Measurements from ENCODE around the gene TNKS2.

TNKS2 gene

DNA sequence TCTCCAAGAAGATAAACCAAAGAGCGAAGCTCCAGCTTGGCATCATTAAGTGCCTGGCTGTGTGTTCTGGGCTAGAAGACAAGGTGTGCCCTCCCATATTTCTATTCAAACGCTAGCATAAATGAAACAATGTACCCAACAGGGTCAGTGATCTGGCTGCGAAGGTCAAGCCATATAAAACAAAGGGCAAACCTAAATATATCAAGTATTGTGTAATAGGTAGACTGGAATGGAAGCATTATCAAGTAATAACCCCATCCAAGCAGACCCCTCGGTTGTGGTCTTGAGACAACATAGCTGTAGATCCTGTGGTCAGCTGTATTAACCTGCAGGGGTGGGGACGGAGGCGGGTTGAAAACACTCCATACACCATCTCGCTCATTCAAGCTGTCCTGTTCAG lies 31.6 kb upstream of the TNKS2 start:
- DNase-seq (ENCODE audit: low read depth): no peak
- TF ChIP-seq, protein P1, sequence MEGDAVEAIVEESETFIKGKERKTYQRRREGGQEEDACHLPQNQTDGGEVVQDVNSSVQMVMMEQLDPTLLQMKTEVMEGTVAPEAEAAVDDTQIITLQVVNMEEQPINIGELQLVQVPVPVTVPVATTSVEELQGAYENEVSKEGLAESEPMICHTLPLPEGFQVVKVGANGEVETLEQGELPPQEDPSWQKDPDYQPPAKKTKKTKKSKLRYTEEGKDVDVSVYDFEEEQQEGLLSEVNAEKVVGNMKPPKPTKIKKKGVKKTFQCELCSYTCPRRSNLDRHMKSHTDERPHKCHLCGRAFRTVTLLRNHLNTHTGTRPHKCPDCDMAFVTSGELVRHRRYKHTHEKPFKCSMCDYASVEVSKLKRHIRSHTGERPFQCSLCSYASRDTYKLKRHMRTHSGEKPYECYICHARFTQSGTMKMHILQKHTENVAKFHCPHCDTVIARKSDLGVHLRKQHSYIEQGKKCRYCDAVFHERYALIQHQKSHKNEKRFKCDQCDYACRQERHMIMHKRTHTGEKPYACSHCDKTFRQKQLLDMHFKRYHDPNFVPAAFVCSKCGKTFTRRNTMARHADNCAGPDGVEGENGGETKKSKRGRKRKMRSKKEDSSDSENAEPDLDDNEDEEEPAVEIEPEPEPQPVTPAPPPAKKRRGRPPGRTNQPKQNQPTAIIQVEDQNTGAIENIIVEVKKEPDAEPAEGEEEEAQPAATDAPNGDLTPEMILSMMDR (IDR thresholded peaks at IDR 0.05; ENCODE audit: low read depth, low read length, missing control alignments): no peak

DNA sequence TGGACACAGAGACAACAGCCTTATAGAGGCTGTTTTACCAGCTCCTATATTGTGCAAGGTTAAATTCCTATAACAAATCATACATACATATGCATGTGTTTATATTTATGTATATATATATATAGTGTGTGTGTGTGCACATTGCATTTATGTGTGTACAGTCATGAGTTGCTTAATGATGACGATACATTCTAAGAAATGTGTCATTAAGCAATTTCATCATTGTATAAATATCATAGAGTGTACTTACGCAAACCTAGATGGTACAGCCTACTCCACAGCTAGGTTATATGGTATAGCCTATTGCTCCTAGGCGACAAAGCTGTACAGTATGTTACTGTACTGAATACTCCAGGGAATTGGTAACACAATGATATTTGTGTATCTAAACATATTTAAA lies 30.1 kb upstream of the TNKS2 start:
- TF ChIP-seq, protein P1 (IDR thresholded peaks at IDR 0.05; ENCODE audit: low read depth, low read length, missing control alignments): no peak
- H3K4me3 ChIP-seq (ENCODE audit: low read depth, low read length): no peak overlapping the region
- DNase-seq (ENCODE audit: low read depth): no peak

More for the DNA sequence above, 31.6 kb upstream of the TNKS2 start:
- no peak overlapping the region for H3K4me3 ChIP-seq (ENCODE audit: low read depth, low read length)

DNA sequence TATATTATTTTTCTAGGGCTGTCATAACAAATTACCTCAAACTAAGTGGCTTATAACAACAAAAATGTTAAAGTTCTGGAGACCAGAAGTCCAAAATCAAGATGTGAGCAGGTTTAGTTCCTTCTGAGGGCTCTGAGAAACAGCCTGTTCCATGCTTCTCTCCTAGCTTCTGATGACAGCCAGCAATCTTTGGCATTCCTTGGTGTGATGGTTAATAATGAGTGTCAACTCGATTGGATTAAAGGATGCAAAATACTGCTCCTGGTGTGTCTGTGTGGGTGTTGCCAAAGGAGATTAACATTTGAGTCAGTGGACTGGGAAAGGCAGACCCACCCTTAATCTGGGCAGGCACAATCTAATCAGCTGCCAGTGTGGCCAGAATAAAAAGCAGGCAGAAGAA lies 26.3 kb upstream of the TNKS2 start:
- TF ChIP-seq, protein P1 (IDR thresholded peaks at IDR 0.05; ENCODE audit: low read depth, low read length, missing control alignments): no peak
- no peak for DNase-seq (ENCODE audit: low read depth)
- H3K4me3 ChIP-seq (ENCODE audit: low read depth, low read length): no peak overlapping the region

DNA sequence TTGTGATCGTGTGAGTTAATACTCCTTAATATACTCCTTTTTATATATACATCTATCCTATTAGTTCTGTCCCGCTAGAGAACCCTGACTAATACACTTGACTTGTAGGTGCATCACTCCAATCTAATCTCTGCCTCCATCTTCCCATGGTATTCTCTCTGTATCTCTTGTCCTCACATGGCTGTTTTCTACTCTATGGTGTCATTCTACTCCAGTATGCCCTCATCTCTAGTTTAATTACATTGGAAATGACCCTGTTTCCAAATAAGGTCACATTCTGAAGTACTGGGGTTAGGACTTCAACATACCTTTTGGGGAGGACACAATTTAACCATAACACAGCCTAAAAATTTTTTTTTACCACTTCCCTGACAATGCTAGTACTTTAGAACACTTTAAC lies 25.8 kb upstream of the TNKS2 start:
- TF ChIP-seq, protein P1 (IDR thresholded peaks at IDR 0.05; ENCODE audit: low read depth, low read length, missing control alignments): no peak
- no peak for DNase-seq (ENCODE audit: low read depth)
- no peak overlapping the region for H3K4me3 ChIP-seq (ENCODE audit: low read depth, low read length)

DNA sequence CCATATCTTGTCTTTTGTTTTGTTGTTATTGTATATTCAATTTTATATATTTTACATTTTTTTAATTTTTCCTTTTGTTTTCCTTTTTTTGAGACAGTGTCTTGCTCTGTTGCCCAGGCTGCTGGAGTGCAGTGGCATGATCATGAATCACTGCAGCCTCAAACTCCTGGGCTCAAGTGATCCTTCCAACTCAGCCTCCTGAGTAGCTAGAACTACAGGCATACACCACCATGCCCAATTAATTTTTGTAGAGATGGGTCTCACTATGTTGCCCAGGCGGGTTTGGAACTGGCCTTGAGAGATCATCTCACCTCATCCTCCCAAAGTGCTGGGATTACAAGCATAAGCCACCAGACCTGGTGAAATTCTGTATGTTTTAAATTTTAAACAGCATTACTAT lies 25.4 kb upstream of the TNKS2 start:
- no peak overlapping the region for H3K4me3 ChIP-seq (ENCODE audit: low read depth, low read length)
- TF ChIP-seq, protein P1 (IDR thresholded peaks at IDR 0.05; ENCODE audit: low read depth, low read length, missing control alignments): no peak
- no peak for DNase-seq (ENCODE audit: low read depth)

DNA sequence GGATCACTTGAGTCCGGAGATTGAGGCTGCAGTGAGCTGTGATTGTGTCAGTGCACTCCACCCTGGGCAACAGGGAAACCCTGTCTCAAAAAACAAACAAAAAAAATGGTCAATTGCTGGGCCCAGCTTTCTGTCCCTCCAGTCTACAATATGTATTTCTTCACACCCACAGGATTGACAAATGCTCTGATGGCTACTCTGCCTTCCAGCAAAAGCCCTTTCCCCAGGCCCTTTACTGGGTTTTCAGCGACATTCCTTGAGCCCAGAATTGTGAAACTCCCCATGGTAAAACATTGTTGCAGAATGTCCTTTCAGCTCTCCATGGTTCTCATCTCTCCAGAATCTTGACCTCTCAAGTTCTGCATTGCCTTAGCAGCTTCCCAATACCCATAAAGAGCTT lies 23.7 kb upstream of the TNKS2 start:
- TF ChIP-seq, protein P1 (IDR thresholded peaks at IDR 0.05; ENCODE audit: low read depth, low read length, missing control alignments): no peak
- no peak overlapping the region for H3K4me3 ChIP-seq (ENCODE audit: low read depth, low read length)
- DNase-seq (ENCODE audit: low read depth): no peak

DNA sequence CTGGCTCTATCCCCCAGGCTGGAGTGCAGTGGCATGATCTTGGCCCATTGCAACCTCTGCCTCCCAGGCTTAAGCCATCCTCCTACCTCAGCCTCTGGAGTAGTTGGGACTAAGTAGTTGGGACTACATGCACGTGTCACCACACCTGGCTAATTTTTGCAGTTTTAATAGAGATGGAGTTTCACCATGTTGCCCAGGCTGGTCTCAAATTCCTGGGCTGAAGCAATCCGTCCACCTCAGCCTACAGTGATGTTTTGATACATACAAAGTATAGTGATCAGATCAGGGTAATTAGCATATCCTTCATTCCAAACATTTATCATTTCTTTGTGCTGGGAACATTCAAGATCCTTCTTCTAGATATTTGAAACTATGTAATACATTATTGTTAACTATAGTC lies 22.5 kb upstream of the TNKS2 start:
- TF ChIP-seq, protein P1 (IDR thresholded peaks at IDR 0.05; ENCODE audit: low read depth, low read length, missing control alignments): no peak
- H3K4me3 ChIP-seq (ENCODE audit: low read depth, low read length): no peak overlapping the region
- no peak for DNase-seq (ENCODE audit: low read depth)
